DMS 273 treated with DMSO at 0.1 percent for 48 hours (cell line): ENCODE measurements around the gene PIMREG.
A peak's percentile ranks its signal among the peaks of the same experiment; 100 is the strongest.

Source experiments
- DNase-seq: peaks from one replicate; lab custom pipeline; 2025; lab: John Stamatoyannopoulos, UW

PIMREG gene

GRCh38 chr17:6443692-6444570 lies at the start of gene PIMREG:
Gene PIMREG (plus strand): TSS chr17:6444455. CDS start chr17:6445111, 656 bp downstream.
- DNase-seq = peak; percentile 77

- DNase-seq = no peak
These were observed 45.3 kb upstream of the PIMREG start for GRCh38 chr17:6398955-6399354.

- DNase-seq = no peak
These were observed 42.0 kb upstream of the PIMREG start for GRCh38 chr17:6402258-6402657.

- DNase-seq = no peak
These were observed 36.0 kb upstream of the PIMREG start for GRCh38 chr17:6408276-6408675.

- DNase-seq = no peak
These were observed 35.5 kb upstream of the PIMREG start for GRCh38 chr17:6408735-6409134.

GRCh38 chr17:6413065-6413464 lies 31.2 kb upstream of the PIMREG start:
- peak; percentile 2 for DNase-seq

- DNase-seq = no peak
These were observed 28.6 kb upstream of the PIMREG start for GRCh38 chr17:6415616-6416015.

- no peak for DNase-seq
These were observed 24.0 kb upstream of the PIMREG start for GRCh38 chr17:6420173-6420641.

GRCh38 chr17:6421700-6422604 lies 22.3 kb upstream of the PIMREG start:
- peak; percentile 1 for DNase-seq

GRCh38 chr17:6422654-6423241 lies 21.5 kb upstream of the PIMREG start:
- DNase-seq = no peak

GRCh38 chr17:6423931-6424330 lies 20.3 kb upstream of the PIMREG start:
- no peak for DNase-seq

- no peak for DNase-seq
These were observed 18.8 kb upstream of the PIMREG start for GRCh38 chr17:6425407-6425806.

- no peak for DNase-seq
These were observed 17.7 kb upstream of the PIMREG start for GRCh38 chr17:6426356-6427101.

- DNase-seq = no peak
These were observed 16.9 kb upstream of the PIMREG start for GRCh38 chr17:6427279-6427781.

- no peak for DNase-seq
These were observed 15.9 kb upstream of the PIMREG start for GRCh38 chr17:6428207-6428965.

- DNase-seq = no peak
These were observed 15.0 kb upstream of the PIMREG start for GRCh38 chr17:6429266-6429665.

- no peak for DNase-seq
These were observed 13.5 kb upstream of the PIMREG start for GRCh38 chr17:6430769-6431168.

- no peak for DNase-seq
These were observed 9.2 kb upstream of the PIMREG start, which contains the start of gene AIPL1 for GRCh38 chr17:6435051-6435450. Gene AIPL1 (minus strand): TSS chr17:6435121. CDS start chr17:6435104, 17 bp downstream.

GRCh38 chr17:6435968-6436367 lies 8.3 kb upstream of the PIMREG start:
- DNase-seq = peak; percentile 8

- no peak for DNase-seq
These were observed 6.8 kb upstream of the PIMREG start for GRCh38 chr17:6437466-6437865.
